Parathyroid adenoma (tissue), 2 donors: ENCODE data around the gene GRM4.

Experiments used
- H2AFZ ChIP-seq: fragments of 300-600 bp; sonication (generic); one replicate; pipeline ENCODE4 v1.7.0; 2017; ENCODE audit warnings: antibody characterized with exemption, mild to moderate bottlenecking
- H3K27ac ChIP-seq: fragments of 300-600 bp; sonication (generic); one replicate; pipeline ENCODE4 v1.7.0; 2017
- H3K27me3 ChIP-seq: fragments of 300-600 bp; sonication (generic); one replicate; pipeline ENCODE4 v1.7.0; 2017; ENCODE audit warnings: low read length; ENCODE audit not compliant: control insufficient read depth, insufficient read depth
- H3K36me3 ChIP-seq: fragments of 300-600 bp; sonication (generic); one replicate; pipeline ENCODE4 v1.7.0; 2017; ENCODE audit warnings: low read length; ENCODE audit not compliant: control insufficient read depth, insufficient read depth
- H3K4me1 ChIP-seq: fragments of 300-600 bp; sonication (generic); one replicate; pipeline ENCODE4 v1.7.0; 2017; ENCODE audit warnings: control low read depth
- H3K4me2 ChIP-seq: fragments of 300-600 bp; sonication (generic); one replicate; pipeline ENCODE4 v1.7.0; 2017; ENCODE audit warnings: low read length
- H3K4me3 ChIP-seq: fragments of 300-600 bp; sonication (generic); one replicate; pipeline ENCODE4 v1.7.0; 2017; ENCODE audit warnings: low read depth, low read length
- H3K79me2 ChIP-seq: fragments of 300-600 bp; sonication (generic); one replicate; pipeline ENCODE4 v1.7.0; 2017; ENCODE audit warnings: control low read depth
- H3K9ac ChIP-seq: fragments of 300-600 bp; sonication (generic); one replicate; pipeline ENCODE4 v1.7.0; 2017; ENCODE audit warnings: mild to moderate bottlenecking
- H3K9me3 ChIP-seq: fragments of 300-600 bp; sonication (generic); one replicate; pipeline ENCODE4 v1.7.0; 2017; ENCODE audit warnings: low read length; ENCODE audit not compliant: control insufficient read depth
- TF ChIP-seq, protein P1 (sequence below): fragments of 300-600 bp; sonication (generic); IDR thresholded peaks from one replicate; pipeline ENCODE4 v1.7.0; 2017; ENCODE audit warnings: antibody characterized with exemption, mild to moderate bottlenecking
- donor health status: primary hyperparathyroidism.

Gene GRM4

DNA sequence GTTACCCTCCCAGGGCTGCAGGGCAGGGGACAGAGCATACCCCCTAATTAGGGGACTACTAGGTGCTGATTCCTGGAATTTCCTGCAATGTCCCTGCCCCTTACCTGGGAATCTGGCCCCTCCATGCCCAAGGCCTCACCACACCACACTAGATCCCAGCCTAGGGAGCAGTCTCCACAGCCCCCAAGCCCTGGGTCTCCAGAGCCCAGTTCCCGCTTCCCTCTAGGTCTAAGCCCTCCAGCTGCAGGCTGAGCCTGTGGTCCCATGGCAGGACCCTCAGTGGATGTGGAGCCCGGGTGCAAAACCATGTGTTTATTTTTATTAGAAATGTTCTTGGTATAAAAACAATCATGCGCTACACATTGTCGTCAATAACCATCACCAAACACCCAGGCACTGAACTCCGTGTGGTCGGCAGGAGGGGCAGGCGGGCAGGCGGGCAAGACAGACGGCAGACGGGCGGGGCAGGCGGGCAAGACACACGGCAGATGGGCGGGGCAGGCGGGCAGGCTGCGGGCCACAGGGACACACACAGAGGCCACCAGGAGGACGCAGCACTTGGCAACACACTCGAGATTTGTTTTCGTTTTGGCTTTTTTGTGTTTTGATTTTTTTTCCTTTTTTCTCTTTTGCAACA lies 124.2 kb downstream of the GRM4 start:
- no peak overlapping the region for H3K27ac ChIP-seq
- no peaks in the 10 kb centered on the region for H3K4me1 ChIP-seq
- no peaks in the 10 kb centered on the region for H3K36me3 ChIP-seq
- no peaks in the 10 kb centered on the region for H3K79me2 ChIP-seq
- H3K27me3 ChIP-seq = no peaks in the 10 kb centered on the region
- TF ChIP-seq, protein P1, sequence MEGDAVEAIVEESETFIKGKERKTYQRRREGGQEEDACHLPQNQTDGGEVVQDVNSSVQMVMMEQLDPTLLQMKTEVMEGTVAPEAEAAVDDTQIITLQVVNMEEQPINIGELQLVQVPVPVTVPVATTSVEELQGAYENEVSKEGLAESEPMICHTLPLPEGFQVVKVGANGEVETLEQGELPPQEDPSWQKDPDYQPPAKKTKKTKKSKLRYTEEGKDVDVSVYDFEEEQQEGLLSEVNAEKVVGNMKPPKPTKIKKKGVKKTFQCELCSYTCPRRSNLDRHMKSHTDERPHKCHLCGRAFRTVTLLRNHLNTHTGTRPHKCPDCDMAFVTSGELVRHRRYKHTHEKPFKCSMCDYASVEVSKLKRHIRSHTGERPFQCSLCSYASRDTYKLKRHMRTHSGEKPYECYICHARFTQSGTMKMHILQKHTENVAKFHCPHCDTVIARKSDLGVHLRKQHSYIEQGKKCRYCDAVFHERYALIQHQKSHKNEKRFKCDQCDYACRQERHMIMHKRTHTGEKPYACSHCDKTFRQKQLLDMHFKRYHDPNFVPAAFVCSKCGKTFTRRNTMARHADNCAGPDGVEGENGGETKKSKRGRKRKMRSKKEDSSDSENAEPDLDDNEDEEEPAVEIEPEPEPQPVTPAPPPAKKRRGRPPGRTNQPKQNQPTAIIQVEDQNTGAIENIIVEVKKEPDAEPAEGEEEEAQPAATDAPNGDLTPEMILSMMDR = no peak
- H3K4me3 ChIP-seq = no peak overlapping the region
- H3K4me2 ChIP-seq = peak overlapping the region; percentile 9
- peaks cover 3% of the 10 kb centered on the region for H3K9me3 ChIP-seq
- no peak overlapping the region for H3K9ac ChIP-seq
- H2AFZ ChIP-seq = no peak overlapping the region

DNA sequence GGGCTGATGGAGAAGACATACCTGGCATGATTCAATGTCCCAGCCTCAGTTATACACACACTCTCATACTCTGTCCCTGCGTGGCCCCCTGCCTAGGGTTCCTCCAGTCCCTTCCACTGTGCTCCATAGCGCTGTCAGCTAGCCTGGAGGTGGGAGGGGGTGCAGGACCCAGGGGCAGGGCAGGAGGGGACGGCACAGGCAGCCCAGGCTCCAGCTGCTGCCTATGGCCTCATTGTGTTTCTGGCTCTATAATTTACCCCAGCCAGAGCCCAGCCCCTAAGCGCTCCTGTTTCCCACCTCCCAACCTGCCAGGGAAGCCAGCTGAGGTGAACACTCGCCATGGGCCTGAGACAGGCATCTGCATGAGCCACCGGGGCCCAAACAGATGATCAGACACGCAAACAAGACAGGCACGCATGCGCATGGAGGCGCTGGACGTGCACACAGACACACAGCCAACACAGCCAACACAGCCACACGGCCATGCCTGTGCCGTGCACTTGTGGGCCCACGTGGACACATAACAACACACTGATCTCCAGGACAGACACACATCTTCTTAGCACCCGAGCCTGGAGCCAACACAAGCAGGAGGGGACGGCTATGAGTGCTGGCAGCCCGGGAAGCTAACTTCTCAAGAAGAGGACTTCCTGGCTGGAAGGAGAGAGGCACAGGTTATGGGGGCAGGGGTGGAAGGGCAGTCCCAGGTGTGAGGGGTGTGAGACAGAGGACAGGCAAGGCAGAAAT lies 124.9 kb downstream of the GRM4 start:
- Histone ChIP-seq H3K9ac (no peak overlapping the region), H3K79me2 (no peaks in the 10 kb centered on the region), H3K27me3 (no peaks in the 10 kb centered on the region), H3K4me1 (no peaks in the 10 kb centered on the region), H3K9me3 (peaks cover 3% of the 10 kb centered on the region), H3K4me3 (no peak overlapping the region), H3K27ac (no peak overlapping the region), H3K4me2 (no peak overlapping the region), H2AFZ (no peak overlapping the region), H3K36me3 (no peaks in the 10 kb centered on the region)
- TF ChIP-seq, protein P1 = no peak

- Histone ChIP-seq H3K4me1 (no peaks in the 10 kb centered on the region), H3K9ac (no peak overlapping the region), H3K27ac (no peak overlapping the region), H3K36me3 (no peaks in the 10 kb centered on the region), H3K4me3 (no peak overlapping the region), H3K4me2 (no peak overlapping the region), H3K9me3 (peaks cover 3% of the 10 kb centered on the region), H3K79me2 (no peaks in the 10 kb centered on the region), H3K27me3 (no peaks in the 10 kb centered on the region), H2AFZ (no peak overlapping the region)
- TF ChIP-seq, protein P1 = no peak
These were observed 125.6 kb downstream of the GRM4 start for GRCh38 chr6:34020278-34020677.

- H3K4me1 ChIP-seq = no peaks in the 10 kb centered on the region
These were observed 126.8 kb downstream of the GRM4 start for GRCh38 chr6:34018961-34019606.

More at GRCh38 chr6:34018961-34019606, 126.8 kb downstream of the GRM4 start:
- Histone ChIP-seq H3K9ac (no peak overlapping the region), H3K27ac (no peak overlapping the region), H3K4me2 (no peak overlapping the region), H3K9me3 (peaks cover 2% of the 10 kb centered on the region), H2AFZ (no peak overlapping the region), H3K36me3 (no peaks in the 10 kb centered on the region), H3K4me3 (no peak overlapping the region), H3K27me3 (no peaks in the 10 kb centered on the region), H3K79me2 (no peaks in the 10 kb centered on the region)
- TF ChIP-seq, protein P1 = no peak
